ENCODE data around the gene ROBO1. TPM values are rescaled to one million over a fixed set of nuclear protein-coding genes. Genes with fewer than 3 reads are reported as not detected.

Gene ROBO1
- total RNA-seq, 4 donors from 2014 or later, result 8.6 to 26.3 (median 16.6) TPM

DNA sequence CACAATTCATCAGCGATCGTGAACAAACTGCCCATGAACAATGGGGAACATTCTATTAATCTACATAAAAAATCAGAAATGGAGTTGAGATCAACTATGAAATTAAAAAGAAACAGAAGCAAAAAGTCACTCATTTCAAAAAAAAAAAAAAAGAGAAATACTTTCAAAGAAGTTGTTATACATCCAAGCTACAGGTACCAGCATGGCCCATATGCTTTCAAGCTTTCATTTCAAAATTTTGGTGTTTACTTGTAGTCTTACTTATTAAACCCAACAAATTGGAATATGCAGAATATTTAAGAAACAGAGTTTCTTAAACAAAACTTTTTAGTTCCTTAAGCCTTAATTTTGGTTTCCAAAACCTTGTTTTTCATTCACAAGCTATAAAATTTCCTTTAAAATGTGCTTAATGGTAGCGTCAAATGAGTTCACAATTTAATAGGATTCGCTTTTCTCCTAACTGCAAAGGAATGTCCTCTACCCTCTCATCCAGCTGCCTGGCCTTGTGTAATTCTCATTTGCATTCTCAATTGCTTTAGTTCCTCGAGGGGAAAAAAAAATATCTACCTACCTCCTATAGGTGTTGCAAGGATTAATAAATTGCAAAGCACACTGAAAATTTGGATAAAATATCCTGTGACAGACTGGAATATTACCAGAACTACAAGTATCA is 565.2 kb downstream of the ROBO1 start:
- Histone ChIP-seq H3K4me1 (no peaks in the 10 kb centered on the region), H3K9me3 (no peaks in the 10 kb centered on the region), H3K27ac (no peak overlapping the region), H3K27me3 (no peaks in the 10 kb centered on the region), H3K36me3 (no peaks in the 10 kb centered on the region), H3K4me3 (replicated peaks in 1 of 3) (no peak overlapping the region)
- DNase-seq, result no peak
- no peak for TF ChIP-seq CTCF (IDR thresholded peaks at IDR 0.05)
- TF ChIP-seq POLR2A (IDR thresholded peaks at IDR 0.05), result no peak
- WGBS, 2 donors, result 69 to 73% methylated on average over 5 of the region's 5 CpGs
- intact Hi-C loops (cut with DNase I), result no loop called here

- no peaks in the 10 kb centered on the region for H3K4me1 ChIP-seq
- no peaks in the 10 kb centered on the region for H3K9me3 ChIP-seq
- no peak overlapping the region for H3K27ac ChIP-seq
- H3K4me3 ChIP-seq (replicated peaks in 1 of 3), result no peak overlapping the region
- DNase-seq, result no peak
- H3K36me3 ChIP-seq, result no peaks in the 10 kb centered on the region
- WGBS, 2 donors, result 29 to 35% methylated on average over 1 of the region's 1 CpG
- H3K27me3 ChIP-seq, result no peaks in the 10 kb centered on the region
- TF ChIP-seq CTCF (IDR thresholded peaks at IDR 0.05) (no peak), POLR2A (IDR thresholded peaks at IDR 0.05) (no peak)
- intact Hi-C loops (cut with DNase I), result no loop called here
Observed at GRCh38 chr3:79200456-79200855, 567.3 kb downstream of the ROBO1 start.

GRCh38 chr3:79199966-79200365 is 567.8 kb downstream of the ROBO1 start:
- no peaks in the 10 kb centered on the region for H3K9me3 ChIP-seq
- no peaks in the 10 kb centered on the region for H3K4me1 ChIP-seq
- intact Hi-C loops (cut with DNase I), result no loop called here
- H3K36me3 ChIP-seq, result no peaks in the 10 kb centered on the region
- H3K27me3 ChIP-seq, result no peaks in the 10 kb centered on the region
- WGBS, 2 donors, result 73 to 87% methylated on average over 1 of the region's 1 CpG
- TF ChIP-seq POLR2A (IDR thresholded peaks at IDR 0.05), result no peak
- TF ChIP-seq CTCF (IDR thresholded peaks at IDR 0.05), result no peak
- H3K27ac ChIP-seq, result no peak overlapping the region
- DNase-seq, result no peak
- H3K4me3 ChIP-seq (replicated peaks in 1 of 3), result no peak overlapping the region

DNA sequence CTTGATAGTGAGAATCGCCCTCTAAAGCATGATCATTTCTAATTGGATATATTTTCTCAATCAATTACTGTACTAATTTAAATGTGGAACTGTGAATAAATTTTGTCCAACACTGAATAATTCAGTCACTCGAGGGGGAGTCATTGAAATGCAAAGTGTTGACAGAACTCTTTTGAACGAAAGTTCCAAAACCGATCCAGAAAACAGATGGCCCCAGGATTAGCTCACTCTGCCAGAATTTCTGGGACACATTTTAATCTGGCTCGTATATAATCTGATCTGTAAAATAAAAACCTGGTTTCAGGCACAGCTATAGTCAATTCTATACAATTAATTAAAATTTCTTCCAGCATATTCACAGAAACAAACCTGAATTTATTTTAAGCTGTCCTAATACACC is 580.4 kb downstream of the ROBO1 start:
- Histone ChIP-seq H3K4me3 (replicated peaks in 1 of 3) (no peak overlapping the region), H3K27me3 (no peaks in the 10 kb centered on the region), H3K4me1 (no peaks in the 10 kb centered on the region), H3K27ac (no peak overlapping the region), H3K36me3 (no peaks in the 10 kb centered on the region), H3K9me3 (no peaks in the 10 kb centered on the region)
- intact Hi-C loops (cut with DNase I), result no loop called here
- DNase-seq, result no peak
- no peak for TF ChIP-seq CTCF (IDR thresholded peaks at IDR 0.05)
- no peak for TF ChIP-seq POLR2A (IDR thresholded peaks at IDR 0.05)
- 81 to 85% methylated on average over 5 of the region's 5 CpGs for WGBS, 2 donors

- no peaks in the 10 kb centered on the region for H3K9me3 ChIP-seq
- 49 to 51% methylated on average over 3 of the region's 3 CpGs for WGBS, 2 donors
- intact Hi-C loops (cut with DNase I), result no loop called here
Observed at GRCh38 chr3:79184251-79184650, 583.5 kb downstream of the ROBO1 start.

More at GRCh38 chr3:79184251-79184650, 583.5 kb downstream of the ROBO1 start:
- TF ChIP-seq CTCF (IDR thresholded peaks at IDR 0.05), result no peak
- no peak for TF ChIP-seq POLR2A (IDR thresholded peaks at IDR 0.05)
- Histone ChIP-seq H3K4me1 (no peaks in the 10 kb centered on the region), H3K36me3 (no peaks in the 10 kb centered on the region), H3K27me3 (no peaks in the 10 kb centered on the region), H3K4me3 (replicated peaks in 1 of 3) (no peak overlapping the region), H3K27ac (no peak overlapping the region)
- no peak for DNase-seq

All from thyroid gland (tissue), 4 donors.